ENCODE data around the gene CEMIP.

CEMIP gene

GRCh38 chr15:80820092-80820491, 40.9 kb downstream of the CEMIP start:
- no peak for DNase-seq (ENCODE audit: extremely low spot score)
- ChIA-PET CTCF (interaction anchor here (1.2 kb wide), 1 partner anchor 446 kb away, joined by 3 read pairs; no protein-coding TSS in a partner anchor), POLR2A (no interaction called here)
- no peak for TF ChIP-seq CTCF (IDR thresholded peaks at IDR 0.05; ENCODE audit: control extremely low read depth, extremely low read depth, low read depth, missing control alignments)

GRCh38 chr15:80822256-80822655, 43.1 kb downstream of the CEMIP start:
- no peak for DNase-seq (ENCODE audit: extremely low spot score)
- POLR2A ChIA-PET, result no interaction called here
- CTCF ChIA-PET, result interaction anchor here (1.0 to 1.4 kb wide), 3 partner anchors 9 to 22 kb away, joined by 3 to 4 read pairs (median 3); no protein-coding TSS in a partner anchor
- TF ChIP-seq CTCF (IDR thresholded peaks at IDR 0.05; ENCODE audit: control extremely low read depth, extremely low read depth, low read depth, missing control alignments), result no peak

DNA sequence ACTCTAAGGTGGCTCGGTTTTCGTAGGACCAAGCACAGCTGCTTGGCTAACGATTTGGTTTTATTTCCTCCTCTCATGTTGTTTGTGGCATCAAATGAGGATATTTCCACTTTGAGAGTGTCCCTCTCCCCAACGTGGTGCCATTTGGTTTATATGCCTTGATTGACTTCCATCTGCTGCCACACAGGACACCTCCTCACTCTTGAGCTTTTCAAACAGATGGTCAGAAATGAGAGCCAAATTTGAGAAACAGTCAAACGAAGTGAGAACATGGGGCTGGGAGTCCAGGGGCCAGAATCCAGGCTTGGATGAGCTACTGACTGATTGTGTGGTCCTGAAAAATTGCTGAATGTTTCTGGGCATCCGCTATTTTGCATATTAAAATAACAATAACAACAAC, 43.5 kb downstream of the CEMIP start:
- no peak for TF ChIP-seq CTCF (IDR thresholded peaks at IDR 0.05; ENCODE audit: control extremely low read depth, extremely low read depth, low read depth, missing control alignments)
- CTCF ChIA-PET, result interaction anchor here (1.0 to 1.4 kb wide), 2 partner anchors 10 to 22 kb away, joined by 3 to 4 read pairs; no protein-coding TSS in a partner anchor
- POLR2A ChIA-PET, result no interaction called here
- DNase-seq (ENCODE audit: extremely low spot score), result no peak

DNA sequence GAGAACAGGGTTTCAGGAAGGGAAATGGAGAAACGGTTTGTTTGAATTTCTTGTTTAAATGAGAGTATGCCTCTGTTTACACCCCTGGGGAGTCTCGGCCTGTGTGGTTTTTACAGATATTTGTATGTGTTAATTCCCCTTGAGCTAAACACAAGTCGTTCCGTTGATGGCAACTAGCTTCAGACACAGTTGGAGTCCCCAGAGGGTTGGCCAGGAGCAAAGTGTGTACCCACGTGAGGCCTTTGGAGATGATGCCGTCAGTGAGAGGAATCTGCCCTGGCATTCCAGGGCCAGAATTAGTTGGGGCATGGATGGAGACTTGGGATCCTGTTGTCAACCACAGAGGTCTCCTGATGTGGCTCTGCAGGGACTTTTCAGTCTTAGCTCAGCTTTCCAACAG, 44.0 kb downstream of the CEMIP start:
- POLR2A ChIA-PET, result no interaction called here
- DNase-seq (ENCODE audit: extremely low spot score), result no peak
- CTCF ChIA-PET, result interaction anchor here (1.4 kb wide), 1 partner anchor 23 kb away, joined by 4 read pairs; no protein-coding TSS in a partner anchor
- no peak for TF ChIP-seq CTCF (IDR thresholded peaks at IDR 0.05; ENCODE audit: control extremely low read depth, extremely low read depth, low read depth, missing control alignments)

GRCh38 chr15:80823995-80824394, 44.8 kb downstream of the CEMIP start:
- no peak for TF ChIP-seq CTCF (IDR thresholded peaks at IDR 0.05; ENCODE audit: control extremely low read depth, extremely low read depth, low read depth, missing control alignments)
- ChIA-PET CTCF (no interaction called here), POLR2A (no interaction called here)
- DNase-seq (ENCODE audit: extremely low spot score), result no peak

DNA sequence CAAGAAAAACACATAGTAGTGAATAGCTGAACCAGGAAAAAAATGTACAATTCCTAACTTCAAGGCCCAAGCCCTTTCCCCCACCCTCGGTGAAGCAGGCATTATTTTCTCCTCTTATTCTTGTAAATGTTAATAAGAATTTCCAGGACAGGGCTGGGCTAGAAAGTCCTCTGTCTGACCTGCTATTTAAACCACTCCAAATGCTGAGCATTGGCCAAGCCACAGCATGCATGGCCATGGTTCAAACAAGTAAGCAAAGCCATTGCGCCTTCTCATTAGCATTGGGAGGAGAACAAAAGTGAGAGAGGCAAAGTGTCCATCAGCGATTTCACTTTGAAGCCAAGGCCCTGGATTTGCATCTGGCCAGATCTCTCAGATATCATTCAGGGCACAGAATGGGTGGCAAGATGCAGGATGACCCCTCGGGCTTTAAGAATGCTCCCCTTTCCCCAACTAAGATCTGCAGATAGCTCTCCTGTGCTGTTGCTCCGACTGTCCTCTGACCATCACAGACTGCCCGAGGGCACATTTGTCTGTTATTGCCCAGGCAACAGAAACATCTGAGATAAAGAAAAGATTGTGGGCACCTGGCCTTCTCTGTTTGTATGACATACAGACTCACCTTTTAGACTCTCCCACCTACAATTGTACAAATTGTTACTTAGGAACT, 46.3 kb downstream of the CEMIP start:
- no peak for TF ChIP-seq CTCF (IDR thresholded peaks at IDR 0.05; ENCODE audit: control extremely low read depth, extremely low read depth, low read depth, missing control alignments)
- ChIA-PET POLR2A (no interaction called here), CTCF (no interaction called here)
- no peak for DNase-seq (ENCODE audit: extremely low spot score)

All from GM10248 (cell line).